Suppressor macrophage treated with lipopolysaccharide for 1 hour (primary cell): ENCODE results near the gene SRBD1.
"Not testable (repeated sequence)": the region's sequence is repeated elsewhere in the genome, so short reads cannot be mapped to it uniquely, and the experiment has no call there.

Source experiments
- DNase-seq, 3 donors: peaks; one replicate each; pipeline ENCODE4 v3.0.0-alpha.2; 2020 to 2022

Gene SRBD1

DNA sequence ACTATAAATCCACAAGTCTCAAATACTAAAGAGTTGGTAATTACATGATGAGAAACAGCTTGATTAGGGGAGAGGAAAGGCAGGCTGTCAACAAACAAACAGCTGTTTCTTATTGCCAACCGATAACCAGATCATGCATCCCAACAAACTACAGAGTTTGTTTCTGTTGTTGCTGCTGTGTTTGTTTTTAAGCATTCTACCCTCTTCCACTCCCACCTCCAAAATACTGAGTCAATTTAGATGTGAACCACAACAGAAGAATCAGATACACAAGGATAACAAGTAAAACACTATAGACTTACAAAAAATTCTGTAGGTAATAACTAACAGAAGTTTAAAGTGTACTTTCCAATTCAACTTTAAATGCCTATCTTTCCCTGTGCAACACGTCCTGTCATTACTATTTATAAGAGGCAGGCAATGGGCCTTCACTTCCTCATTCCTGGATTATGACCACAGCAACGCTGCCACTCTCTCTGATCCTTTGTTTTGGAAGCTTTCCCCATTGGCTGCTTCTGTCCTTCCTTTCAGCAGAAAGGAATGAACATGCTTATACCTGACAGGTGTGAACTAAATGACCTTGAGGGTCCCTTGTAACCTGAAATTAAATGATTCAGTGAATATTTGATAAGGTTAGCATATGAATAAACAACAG, 152.0 kb downstream of the SRBD1 start:
- peak; percentile 30 to 41 (median 39) for DNase-seq

DNA sequence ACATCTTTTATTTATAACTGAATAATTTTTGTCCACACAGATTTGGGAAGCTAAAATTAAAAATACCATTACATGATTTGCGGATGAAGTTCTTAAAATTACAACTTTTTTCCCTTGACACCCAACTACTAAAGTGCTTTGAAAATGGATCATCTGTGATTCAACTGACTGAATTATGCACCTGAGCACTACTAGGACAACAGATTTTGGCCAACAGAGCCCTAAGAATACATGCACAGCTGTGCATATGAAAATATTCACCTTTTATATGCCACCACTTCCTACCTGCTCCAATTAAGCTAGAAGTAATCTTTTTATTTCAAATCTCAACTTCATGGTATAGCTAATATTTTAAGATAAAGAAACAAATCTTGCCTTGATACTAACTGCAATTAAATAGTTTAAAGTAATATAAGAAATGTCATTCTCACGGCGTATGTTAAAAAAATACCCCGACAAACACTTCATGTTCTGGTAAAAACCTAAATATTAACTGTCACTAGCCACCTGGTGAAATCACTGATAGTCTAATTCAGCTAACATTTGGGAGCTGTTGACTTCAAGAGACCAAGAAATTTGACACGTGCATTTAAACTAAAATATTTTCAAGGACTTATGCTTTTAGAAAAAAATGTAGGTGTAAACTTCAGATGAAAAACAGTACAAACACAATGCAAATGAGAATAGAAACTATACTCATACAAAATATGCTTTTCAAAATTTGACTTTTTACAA, 153.7 kb downstream of the SRBD1 start:
- no peak for DNase-seq

DNA sequence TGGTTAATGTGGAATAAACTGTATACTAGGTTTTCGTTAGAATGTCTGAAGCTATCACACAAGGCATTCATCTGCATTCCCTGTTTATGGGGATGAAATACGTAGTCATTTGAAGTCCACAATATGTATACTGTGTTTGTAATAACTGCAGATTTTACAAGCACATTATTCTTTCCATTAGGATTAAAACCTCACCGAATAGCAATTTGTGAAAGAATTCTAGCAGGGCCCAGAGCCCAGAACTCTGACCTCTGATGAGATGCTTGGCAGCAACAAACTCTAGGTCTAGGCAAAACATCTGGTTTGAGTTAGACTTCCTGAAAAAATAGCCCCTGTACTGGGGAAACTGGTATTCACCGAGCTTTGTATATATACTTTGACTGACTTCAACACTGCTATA, 158.2 kb downstream of the SRBD1 start:
- DNase-seq = no peak

DNA sequence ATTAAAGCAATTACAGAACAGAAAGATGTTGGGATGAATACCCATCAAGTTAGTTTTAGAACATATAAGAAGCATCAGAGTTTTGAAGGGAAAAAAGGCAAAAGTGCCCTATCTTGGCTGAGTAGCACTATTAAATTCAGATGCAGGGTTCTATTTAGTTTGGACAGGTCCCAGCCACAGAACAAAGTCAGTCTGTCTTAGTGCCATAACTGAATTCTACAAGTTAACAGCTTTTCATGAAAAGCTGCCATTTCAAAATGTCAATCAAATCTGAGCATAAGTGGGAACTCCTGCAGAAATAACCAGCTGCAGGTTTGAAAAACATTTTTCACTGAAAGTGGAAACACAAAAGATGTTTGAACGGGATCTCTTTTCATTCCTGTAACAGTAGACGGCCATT, 160.4 kb downstream of the SRBD1 start:
- DNase-seq = no peak

DNA sequence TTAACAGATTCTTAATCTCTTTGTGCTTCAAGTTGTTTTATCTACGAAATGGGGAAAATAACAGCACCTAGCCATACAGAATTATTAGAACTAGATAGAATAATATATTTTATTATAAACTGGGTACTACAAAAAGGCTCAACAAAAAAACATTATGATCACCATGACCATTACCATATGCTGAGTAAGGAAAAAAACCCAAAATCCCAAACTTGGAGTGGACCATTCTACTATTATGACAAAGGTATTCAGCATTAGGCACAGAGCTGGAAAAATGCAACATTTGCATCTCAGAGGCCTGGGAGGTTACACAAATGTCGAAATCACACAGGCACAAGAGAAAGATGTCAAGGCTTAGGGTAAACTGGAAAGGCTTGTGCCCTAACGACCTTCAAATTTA, 162.8 kb downstream of the SRBD1 start:
- no peak for DNase-seq

DNA sequence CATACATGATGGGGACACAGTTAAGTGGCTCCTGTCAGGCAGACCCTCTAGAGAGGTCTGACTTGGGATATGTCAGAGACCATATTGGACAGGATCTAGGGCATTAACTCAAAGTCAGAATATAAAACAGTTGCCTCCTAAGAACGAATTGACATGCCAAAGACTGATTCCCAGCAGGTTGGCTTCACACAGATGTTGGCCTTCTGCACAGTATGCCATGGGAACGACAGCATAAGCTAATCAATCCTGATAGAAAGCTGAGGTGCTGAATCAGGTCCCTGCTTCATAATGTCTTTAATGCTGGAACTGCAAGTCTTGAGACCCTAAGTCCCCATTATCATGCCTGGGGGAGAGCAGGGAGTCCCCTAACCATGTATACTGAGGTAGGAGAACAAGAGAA, 165.1 kb downstream of the SRBD1 start:
- no peak for DNase-seq

DNA sequence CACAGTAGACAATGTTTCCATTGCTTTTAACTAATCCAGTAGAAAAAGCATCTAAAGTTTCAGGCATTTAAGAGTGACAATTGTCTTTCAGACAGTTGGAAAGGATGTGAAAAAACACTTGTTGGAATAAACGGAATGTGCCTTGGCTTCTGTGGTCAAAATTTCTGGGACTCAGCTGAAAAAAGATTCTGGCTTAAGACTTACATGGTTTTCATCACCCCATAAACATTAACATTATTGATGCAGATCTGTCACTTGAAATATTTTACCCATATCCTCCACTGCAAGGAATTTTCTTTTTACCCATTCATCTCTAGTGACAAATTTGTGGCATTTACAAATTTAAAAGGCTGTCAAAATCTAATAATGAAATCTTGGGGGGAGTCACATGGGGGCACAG, 166.0 kb downstream of the SRBD1 start:
- DNase-seq = no peak

DNA sequence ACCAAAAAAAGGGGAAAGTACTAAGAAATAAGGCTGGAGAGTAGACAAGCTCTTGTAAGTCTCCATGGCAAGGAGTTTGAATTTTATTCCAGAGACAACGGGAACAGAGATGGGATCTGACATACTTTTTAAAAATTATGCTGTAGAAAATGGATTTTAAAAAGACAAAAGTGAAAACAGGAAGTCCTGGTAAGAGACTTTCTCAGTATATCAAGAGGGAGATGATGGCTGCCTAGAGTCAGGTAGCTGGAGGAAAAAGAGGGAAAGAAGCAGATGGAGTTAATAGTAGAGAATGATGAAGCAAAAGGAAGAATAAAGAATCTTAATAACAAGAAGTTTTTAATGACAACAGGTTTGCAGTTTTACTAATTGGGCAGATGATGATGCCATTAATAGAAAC, 168.1 kb downstream of the SRBD1 start:
- no peak for DNase-seq

DNA sequence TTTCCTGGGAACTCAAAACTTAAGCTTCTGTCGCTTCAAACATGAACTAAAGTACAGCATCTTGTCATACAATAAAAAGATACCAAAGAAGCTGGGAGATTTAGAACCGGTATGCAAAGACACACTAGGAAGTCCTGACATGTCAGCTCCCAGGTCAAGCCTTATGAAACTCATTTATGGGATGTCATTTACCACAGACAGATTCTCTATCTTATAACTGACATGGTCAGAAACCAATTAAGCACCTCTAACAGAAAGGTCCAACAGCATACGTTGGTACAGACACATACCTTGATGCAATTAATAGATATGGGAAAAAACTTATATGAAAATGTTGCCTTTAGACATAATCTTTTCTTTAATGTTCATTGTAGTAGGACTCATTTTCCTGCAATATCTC, 169.0 kb downstream of the SRBD1 start:
- no peak for DNase-seq

DNA sequence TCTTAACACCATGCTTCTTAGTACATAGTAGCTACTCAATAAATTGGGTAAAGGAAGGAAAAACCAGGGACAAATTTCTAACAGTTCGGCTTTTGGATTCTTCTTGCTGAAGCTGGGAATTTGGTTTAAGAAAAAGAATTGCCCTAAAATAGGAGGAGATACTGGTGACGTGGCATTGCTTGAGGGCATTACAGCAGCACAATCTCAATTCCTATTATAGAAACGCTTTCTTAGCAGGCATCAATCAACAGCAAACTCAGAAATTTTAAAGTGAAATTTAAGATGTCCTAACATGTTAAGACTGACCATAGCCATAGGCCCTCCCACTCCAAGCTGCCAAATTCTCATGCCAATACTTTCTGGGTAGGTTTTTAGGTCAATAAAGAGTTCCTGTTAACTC, 169.5 kb downstream of the SRBD1 start:
- no peak for DNase-seq

DNA sequence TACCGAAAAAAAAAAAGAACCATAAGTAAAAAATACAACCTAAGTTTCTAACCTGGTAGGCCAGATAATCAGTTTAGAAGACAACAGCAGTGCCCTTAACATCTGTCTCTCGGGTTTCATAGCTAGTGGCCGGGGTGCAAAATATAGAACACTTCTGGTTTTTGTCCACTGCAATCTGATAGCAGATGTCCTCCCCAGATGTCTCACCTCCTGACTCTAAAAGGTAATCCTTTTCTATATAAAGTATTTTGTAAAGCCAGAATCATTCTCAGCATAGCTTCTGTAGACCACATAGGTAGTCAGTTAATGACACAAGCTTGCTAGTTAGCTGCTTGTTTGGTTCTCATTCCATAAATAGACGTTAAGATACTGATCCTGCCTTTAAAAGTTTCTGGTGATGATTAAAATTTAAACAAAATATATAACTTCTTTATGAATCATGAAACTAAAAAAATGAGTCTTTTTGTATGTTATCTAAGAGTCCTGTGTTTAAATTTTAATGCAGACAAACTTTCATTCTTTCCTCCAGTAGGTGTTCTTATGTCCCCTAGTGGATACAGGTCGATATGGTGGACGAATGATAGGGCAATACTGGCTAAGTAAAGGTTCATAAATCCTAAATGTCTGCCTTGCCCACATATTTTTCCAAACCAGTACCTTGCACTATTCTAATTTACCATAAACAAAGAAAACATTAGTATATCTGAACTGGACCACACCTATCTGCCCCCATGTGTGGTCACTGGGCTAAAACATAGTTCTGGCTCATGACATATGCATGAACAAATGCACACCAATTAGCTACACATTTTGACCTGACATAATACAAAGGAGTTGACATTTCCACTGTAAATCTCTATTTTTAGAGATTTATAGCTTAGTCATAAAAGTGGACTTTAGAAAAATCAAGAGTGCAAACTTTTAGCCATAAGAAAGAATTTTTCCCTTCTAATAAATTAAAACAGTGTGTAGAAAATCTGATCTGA, 171.0 kb downstream of the SRBD1 start:
- DNase-seq = no peak

DNA sequence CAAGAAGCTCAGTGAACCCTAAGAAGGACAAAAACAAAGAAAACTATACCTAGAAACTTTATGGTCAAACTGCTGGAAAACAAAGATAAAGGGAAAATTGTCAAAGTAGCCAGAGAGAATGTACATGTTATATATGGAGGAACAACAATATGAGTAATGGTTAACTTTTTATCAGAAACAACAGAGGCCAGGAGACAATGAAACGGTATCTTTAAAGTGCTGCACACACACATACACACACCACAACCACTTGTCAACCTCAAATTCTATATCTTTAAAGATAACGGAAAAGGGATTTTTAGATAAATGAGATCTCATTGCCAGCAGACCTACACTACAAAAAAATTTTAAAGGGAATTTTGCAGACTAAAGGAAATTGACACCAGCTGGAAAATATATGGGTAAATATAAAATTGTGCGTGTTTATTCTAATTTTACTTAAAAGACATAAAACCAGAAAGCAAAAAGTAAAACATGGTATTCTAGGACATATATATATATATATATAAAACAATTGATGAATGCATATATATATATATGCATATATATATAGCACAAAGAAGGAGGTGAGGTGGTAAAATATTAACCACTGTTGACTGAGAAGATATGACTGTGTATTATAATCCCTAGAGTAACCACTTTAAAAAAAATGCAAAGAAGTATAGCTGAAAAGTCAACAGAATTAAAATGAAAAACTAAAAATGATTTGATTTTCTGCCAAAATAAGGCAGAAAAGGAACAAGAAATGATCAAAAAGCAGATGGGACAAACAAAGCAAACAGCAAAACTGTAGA, 172.0 kb downstream of the SRBD1 start:
- no peak for DNase-seq

DNA sequence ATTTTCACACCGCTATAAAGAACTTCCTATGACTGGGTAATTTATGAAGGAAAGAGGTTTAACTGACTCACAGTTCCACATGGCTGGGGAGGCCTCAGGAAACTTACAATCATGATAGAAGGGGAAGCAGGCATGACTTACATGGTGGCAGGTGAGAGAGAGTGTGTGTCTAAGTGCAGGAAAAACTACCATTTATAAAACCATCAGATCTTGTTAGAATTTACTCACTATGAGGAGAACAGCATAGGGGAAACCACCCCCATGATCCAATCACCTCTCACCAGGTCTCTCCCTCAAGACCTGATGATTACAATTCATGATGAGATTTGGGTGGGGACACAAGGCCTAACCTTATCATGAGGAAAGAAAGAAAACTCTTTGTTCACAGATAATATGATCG, 174.6 kb downstream of the SRBD1 start:
- DNase-seq = no peak

DNA sequence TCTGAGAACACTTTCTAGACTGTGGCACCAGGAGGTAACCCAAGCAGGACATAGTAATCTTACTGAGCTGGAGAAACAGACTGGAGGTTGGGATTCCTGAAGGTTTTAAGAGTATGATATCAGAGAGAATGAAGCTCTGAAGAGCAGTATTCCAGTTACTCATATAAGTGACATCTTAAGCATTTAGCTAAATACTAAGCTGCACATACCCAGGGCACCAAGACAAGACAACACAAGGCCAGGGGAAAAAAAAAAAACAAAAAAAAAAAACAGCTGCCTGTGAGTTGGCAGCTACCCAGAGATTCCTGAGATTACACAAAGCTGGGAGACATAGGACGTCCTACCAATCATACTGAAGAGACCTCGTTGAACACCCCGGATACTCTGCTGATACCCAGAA, 175.8 kb downstream of the SRBD1 start:
- no peak for DNase-seq

DNA sequence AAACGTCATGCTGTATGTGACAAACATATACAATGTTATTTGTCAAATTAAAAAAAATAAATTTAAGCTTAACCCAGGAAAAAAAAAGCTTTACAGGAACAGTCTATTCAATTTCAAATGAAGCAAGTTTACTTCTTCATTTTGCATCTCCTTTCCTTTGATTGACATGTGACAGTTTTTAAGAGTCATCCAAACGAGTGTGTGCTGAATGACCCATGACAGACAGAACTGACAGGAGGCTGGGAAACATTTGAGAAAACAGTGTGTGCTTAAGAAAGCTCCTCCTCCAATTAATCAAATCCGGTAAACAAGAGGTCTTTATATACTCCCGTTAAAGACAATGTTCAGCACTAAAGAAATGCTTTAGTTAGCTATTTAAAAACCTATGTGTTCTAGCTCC, 177.7 kb downstream of the SRBD1 start:
- peak in 2 of 3 donors; percentile 24 to 29 for DNase-seq

DNA sequence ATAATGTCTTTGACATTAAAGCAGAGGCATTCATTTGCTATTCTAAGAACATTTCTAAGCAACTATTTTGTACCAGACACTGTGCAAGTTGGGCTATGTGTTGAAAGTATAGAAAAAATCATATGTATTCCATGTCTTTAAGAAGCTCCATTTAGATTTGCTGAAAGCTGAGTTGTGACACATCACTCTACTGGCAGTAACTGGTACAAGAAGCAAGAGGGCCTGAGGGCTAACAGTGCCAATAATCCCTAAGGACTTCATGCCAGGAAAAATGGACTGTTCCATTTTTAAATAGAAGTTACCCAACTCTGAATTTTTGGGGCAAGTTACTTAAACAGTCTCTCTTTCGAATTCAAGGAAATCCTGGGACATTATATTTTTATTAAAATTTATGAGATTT, 178.7 kb downstream of the SRBD1 start:
- no peak for DNase-seq

DNA sequence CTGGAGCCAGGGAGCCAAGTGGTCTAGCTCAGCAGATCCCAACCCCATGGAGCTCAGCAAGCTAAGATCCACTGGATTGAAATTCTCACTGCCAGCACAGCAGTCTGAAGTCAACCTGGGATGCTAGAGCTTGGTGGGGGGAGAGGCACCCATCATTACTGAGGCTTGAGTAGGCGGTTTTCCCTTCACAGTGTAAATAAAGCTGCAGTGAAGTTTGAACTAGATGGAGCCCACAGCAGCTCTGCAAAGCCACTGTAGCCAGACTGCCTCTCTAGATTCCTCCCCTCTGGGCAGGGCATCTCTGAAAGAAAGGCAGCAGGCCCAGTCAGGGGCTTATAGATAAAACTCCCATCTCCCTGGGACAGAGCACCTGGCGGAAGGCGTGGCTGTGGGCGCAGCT, 185.0 kb downstream of the SRBD1 start:
- DNase-seq = not testable (repeated sequence)

DNA sequence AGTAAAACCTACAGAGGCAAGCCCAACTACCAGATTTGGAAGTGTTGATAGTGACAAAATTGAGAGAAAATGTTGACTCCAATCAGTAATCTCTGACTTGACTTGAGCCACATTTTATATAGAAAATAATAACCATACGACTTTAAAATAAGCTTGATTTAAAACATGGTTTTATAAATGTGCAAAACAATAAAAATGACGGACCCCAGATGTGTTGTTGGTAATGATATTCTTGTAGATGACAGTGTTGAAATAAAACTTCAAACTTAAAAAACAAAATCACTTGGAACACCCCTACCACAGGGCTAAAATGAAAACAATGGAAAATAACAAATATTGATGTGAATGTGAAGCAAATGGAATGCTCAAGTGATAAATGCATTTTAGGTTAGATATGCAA, 188.1 kb downstream of the SRBD1 start:
- DNase-seq = no peak

DNA sequence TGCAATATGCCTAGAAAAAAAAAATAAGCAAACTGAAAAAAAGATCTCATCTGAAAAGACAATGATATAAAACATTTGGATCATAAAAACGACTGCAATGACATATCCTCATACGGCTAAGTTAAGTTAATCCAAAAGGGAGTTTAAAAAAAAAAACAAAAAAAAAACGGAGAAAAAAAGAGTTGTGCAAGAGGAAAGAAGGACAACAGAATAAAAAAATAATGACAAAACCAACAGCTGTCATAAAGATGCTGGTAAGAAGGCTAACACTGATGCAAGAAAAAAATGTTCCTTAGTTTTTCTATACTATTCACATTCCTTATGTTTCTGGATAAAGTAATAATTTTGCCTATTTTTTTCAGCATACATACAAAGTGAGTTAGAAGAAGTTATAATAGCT, 192.5 kb downstream of the SRBD1 start:
- no peak for DNase-seq

DNA sequence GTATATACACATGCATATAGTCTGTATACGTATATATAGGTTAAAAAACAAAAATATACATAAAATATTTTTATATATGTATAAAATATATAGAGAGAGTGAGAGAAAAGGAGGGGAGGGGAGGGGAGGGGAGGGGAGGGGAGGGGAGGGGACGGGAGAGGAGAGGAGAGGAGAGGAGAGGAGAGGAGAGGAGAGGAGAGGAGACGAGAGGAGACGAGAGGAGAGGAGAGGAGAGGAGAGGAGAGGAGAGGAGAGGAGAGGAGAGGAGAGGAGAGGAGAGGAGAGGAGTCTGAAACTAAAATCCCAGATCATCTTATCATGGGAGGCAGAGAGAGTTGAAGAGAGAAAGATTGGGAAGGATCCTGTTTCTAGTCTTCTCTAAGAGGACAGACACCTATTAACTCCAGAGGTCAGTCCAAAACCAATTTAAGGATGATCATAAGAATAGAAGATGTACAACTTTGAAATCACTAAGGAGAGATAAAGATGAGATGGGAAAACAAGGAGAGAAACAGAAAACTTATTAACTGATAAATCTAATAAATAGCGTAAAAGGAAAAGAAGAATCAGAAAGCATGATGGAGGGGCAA, 195.4 kb downstream of the SRBD1 start:
- DNase-seq = no peak

DNA sequence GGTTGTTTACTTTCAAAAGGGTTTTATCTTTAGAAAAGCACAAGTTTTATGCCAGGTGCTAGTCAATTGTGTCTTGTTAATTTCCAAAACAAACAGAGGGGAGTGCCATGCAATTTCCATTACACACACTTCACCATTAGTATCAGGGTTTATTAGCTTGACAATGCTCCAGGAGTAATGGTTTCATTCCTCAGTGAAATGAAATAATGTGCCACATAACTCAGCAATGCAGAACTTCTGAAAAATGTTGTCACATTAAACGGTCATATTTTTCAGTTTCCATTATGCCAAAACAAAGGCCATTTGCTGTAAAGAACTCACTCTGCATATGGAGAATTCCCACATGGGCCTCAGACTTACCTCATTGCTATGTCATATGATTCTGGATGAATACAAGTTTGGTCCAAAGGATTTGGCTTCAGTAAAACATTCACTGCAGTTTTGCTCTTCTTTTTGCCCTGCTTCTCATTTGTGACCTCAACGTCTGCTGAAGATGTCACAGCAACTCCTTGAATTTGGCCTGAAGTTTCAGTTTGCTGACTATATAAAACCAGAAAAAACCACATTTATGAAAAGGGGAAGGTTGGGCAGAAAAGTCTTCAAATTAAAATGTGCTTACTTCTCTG, 198.2 kb downstream of the SRBD1 start:
- DNase-seq = peak; percentile 16 to 68 (median 52)

DNA sequence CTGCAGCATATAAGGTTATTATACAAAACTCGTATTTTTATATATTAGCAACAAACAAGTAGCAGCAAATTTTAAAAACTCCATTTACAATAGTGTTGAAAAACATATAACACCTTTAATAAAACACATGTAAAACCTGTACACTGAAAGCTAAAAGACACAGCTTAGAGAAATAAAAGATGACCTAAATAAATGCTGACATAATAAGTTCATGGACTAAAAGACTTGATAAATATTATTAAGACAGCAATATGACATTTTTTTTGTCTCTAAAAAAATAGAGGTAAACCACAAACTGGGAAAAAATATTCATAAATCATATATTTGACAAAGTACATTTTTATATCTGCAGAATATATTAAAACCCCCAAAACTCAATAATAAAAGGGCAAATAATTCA, 201.4 kb downstream of the SRBD1 start:
- no peak for DNase-seq
